ENCODE data around the gene PGAP6. TPM values are rescaled to one million over a fixed set of nuclear protein-coding genes. Genes with fewer than 3 reads are reported as not detected.

The PGAP6 gene
- total and polyA plus RNA-seq, 2 of the 13 experiments (the other 11 are each of a cell fraction or from before 2014, with no cell fraction given), result 52.7 to 136 TPM

- peak; percentile 46; the same call in 1 of the 2 replicates for TF ChIP-seq ZNF558 (CRISPR knock-in tag; IDR thresholded peaks at IDR 0.05; ENCODE audit: borderline replicate concordance)
- peak in 1 of 2 experiments; percentile 51; a peak in 2 of 4 replicates for TF ChIP-seq POLR2A (IDR thresholded peaks at IDR 0.05; ENCODE audit: insufficient read depth in 1 of 2, low read depth in 2 of 2, low read length in 2 of 2)
- TF ChIP-seq ZNF598 (CRISPR knock-in tag; IDR thresholded peaks at IDR 0.05; ENCODE audit: borderline replicate concordance), result peak; percentile 52; the same call in 1 of the 2 replicates
- no peak; the same call in 1 of the 2 replicates for TF ChIP-seq ZC3H13 (CRISPR knock-in tag; IDR thresholded peaks at IDR 0.05)
- no peak for TF ChIP-seq FOXK1 (CRISPR knock-in tag; IDR thresholded peaks at IDR 0.05; ENCODE audit: borderline replicate concordance, low read depth)
- peak; percentile 80 for TF ChIP-seq RXRB (CRISPR knock-in tag; IDR thresholded peaks at IDR 0.05; ENCODE audit: borderline replicate concordance)
- TF ChIP-seq POGK (CRISPR knock-in tag; conservative IDR thresholded peaks at IDR 0.05), result peak; percentile 68; the same call in 1 of the 2 replicates
- TF ChIP-seq SSRP1 (CRISPR knock-in tag; IDR thresholded peaks at IDR 0.05), result no peak
- TF ChIP-seq MXI1 (IDR thresholded peaks at IDR 0.05; ENCODE audit: borderline replicate concordance, low read depth, low read length), result peak; percentile 46; the same call in 1 of the 3 replicates
- TF ChIP-seq EED (CRISPR knock-in tag; IDR thresholded peaks at IDR 0.05), result peak; percentile 50; the same call in 1 of the 2 replicates
- 0 out of 2 replicates have a peak, but pooled peaks have one; percentile 29 for TF ChIP-seq ZNF891 (CRISPR knock-in tag; IDR thresholded peaks at IDR 0.05)
- TF ChIP-seq, protein P1, sequence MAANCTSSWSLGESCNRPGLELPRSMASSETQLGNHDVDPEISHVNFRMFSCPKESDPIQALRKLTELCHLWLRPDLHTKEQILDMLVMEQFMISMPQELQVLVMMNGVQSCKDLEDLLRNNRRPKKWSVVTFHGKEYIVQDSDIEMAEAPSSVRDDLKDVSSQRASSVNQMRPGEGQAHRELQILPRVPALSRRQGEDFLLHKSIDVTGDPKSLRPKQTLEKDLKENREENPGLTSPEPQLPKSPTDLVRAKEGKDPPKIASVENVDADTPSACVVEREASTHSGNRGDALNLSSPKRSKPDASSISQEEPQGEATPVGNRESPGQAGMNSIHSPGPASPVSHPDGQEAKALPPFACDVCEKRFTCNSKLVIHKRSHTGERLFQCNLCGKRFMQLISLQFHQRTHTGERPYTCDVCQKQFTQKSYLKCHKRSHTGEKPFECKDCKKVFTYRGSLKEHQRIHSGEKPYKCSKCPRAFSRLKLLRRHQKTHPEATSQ (CRISPR knock-in tag; IDR thresholded peaks at IDR 0.05; ENCODE audit: borderline replicate concordance), result peak; percentile 81; the same call in 1 of the 2 replicates
- no peak for TF ChIP-seq ZBTB2 (CRISPR knock-in tag; IDR thresholded peaks at IDR 0.05; ENCODE audit: low read depth)
- TF ChIP-seq, protein P2, sequence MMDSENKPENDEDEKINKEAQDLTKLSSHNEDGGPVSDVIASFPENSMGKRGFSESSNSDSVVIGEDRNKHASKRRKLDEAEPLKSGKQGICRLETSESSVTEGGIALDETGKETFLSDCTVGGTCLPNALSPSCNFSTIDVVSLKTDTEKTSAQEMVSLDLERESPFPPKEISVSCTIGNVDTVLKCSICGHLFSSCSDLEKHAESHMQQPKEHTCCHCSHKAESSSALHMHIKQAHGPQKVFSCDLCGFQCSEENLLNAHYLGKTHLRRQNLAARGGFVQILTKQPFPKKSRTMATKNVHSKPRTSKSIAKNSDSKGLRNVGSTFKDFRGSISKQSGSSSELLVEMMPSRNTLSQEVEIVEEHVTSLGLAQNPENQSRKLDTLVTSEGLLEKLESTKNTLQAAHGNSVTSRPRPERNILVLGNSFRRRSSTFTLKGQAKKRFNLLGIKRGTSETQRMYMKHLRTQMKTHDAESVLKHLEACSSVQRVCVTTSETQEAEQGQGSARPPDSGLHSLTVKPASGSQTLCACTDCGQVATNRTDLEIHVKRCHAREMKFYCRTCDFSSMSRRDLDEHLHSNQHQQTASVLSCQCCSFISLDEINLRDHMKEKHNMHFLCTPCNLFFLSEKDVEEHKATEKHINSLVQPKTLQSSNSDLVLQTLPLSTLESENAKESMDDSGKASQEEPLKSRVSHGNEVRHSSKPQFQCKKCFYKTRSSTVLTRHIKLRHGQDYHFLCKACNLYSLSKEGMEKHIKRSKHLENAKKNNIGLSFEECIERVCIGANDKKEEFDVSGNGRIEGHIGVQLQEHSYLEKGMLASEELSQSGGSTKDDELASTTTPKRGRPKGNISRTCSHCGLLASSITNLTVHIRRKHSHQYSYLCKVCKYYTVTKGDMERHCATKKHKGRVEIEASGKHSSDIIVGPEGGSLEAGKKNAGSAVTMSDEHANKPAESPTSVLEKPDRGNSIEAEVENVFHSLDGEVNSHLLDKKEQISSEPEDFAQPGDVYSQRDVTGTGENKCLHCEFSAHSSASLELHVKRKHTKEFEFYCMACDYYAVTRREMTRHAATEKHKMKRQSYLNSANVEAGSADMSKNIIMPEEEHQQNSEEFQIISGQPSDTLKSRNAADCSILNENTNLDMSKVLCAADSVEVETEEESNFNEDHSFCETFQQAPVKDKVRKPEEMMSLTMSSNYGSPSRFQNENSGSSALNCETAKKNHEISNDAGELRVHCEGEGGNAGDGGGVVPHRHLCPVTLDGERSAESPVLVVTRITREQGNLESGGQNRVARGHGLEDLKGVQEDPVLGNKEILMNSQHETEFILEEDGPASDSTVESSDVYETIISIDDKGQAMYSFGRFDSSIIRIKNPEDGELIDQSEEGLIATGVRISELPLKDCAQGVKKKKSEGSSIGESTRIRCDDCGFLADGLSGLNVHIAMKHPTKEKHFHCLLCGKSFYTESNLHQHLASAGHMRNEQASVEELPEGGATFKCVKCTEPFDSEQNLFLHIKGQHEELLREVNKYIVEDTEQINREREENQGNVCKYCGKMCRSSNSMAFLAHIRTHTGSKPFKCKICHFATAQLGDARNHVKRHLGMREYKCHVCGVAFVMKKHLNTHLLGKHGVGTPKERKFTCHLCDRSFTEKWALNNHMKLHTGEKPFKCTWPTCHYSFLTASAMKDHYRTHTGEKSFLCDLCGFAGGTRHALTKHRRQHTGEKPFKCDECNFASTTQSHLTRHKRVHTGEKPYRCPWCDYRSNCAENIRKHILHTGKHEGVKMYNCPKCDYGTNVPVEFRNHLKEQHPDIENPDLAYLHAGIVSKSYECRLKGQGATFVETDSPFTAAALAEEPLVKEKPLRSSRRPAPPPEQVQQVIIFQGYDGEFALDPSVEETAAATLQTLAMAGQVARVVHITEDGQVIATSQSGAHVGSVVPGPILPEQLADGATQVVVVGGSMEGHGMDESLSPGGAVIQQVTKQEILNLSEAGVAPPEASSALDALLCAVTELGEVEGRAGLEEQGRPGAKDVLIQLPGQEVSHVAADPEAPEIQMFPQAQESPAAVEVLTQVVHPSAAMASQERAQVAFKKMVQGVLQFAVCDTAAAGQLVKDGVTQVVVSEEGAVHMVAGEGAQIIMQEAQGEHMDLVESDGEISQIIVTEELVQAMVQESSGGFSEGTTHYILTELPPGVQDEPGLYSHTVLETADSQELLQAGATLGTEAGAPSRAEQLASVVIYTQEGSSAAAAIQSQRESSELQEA (CRISPR knock-in tag; IDR thresholded peaks at IDR 0.05; ENCODE audit: not compliant biosample characterization), result peak; percentile 52
- no peak for TF ChIP-seq XBP1 (CRISPR knock-in tag; IDR thresholded peaks at IDR 0.05)
Measured at GRCh38 chr16:361872-362701, 19.7 kb downstream of the PGAP6 start (continued).
